Activated CD8-positive, alpha-beta memory T cell treated with anti-CD3 and anti-CD28 coated beads for 4 hours (primary cell): Measurements from ENCODE around the gene CCDC66.

Experiments
- DNase-seq, 2 donors: peaks; one replicate each; pipeline ENCODE4 v3.0.0-alpha.2; 2020; ENCODE audit warnings: low read depth in 2 of 2

CCDC66 gene

GRCh38 chr3:56621681-56622080 lies 64.7 kb downstream of the CCDC66 start:
- no peak for DNase-seq

GRCh38 chr3:56622381-56622780 lies 65.4 kb downstream of the CCDC66 start:
- DNase-seq = no peak

GRCh38 chr3:56624725-56625124 lies 67.8 kb downstream of the CCDC66 start:
- DNase-seq = no peak

- no peak for DNase-seq
Observed at GRCh38 chr3:56629047-56629446, 72.1 kb downstream of the CCDC66 start.

GRCh38 chr3:56629451-56629850 lies 72.5 kb downstream of the CCDC66 start:
- no peak for DNase-seq

- DNase-seq = no peak
Observed at GRCh38 chr3:56630966-56631365, 74.0 kb downstream of the CCDC66 start.

- no peak for DNase-seq
Observed at GRCh38 chr3:56633181-56633580, 76.2 kb downstream of the CCDC66 start.

GRCh38 chr3:56633602-56634535 lies 76.9 kb downstream of the CCDC66 start:
- no peak for DNase-seq

GRCh38 chr3:56645407-56645806 lies 88.4 kb downstream of the CCDC66 start:
- no peak for DNase-seq

- no peak for DNase-seq
Observed at GRCh38 chr3:56654460-56654859, 97.5 kb downstream of the CCDC66 start.

GRCh38 chr3:56655709-56656108 lies 98.7 kb downstream of the CCDC66 start:
- DNase-seq = no peak

- DNase-seq = no peak
Observed at GRCh38 chr3:56664823-56665222, 107.8 kb downstream of the CCDC66 start.

GRCh38 chr3:56667973-56668579 lies 111.1 kb downstream of the CCDC66 start:
- no peak for DNase-seq
